Liver (tissue), 9 donors: ENCODE data around the gene NDUFV2. TPM values are rescaled to one million over a fixed set of nuclear protein-coding genes. Genes with fewer than 3 reads are reported as not detected.

Source experiments
- DNase-seq: peaks from one replicate; pipeline ENCODE4 v3.0.0-alpha.2; 2017; ENCODE audit warnings: low spot score
- H3K27ac ChIP-seq, 2 donors: one replicate each; pipeline ENCODE4 v1.7.0; 2013; ENCODE audit warnings: inconsistent platforms in 2 of 2, low read length in 2 of 2, control low read depth in 1 of 2, low read depth in 1 of 2, mild to moderate bottlenecking in 1 of 2
- H3K27me3 ChIP-seq, 4 donors: one replicate each; pipeline versions ENCODE4 v1.6.1 to v1.7.0; 2013; ENCODE audit warnings: low read length in 3 of 4, inconsistent platforms in 1 of 4, mild to moderate bottlenecking in 1 of 4, moderate library complexity in 1 of 4; ENCODE audit not compliant: control insufficient read depth in 4 of 4, insufficient read depth in 4 of 4
- H3K36me3 ChIP-seq, 4 donors: one replicate each; pipeline versions ENCODE4 v1.6.1 to v1.7.0; 2013; ENCODE audit warnings: low read length in 3 of 4, mild to moderate bottlenecking in 3 of 4, low read depth in 1 of 4, moderate library complexity in 1 of 4; ENCODE audit not compliant: control insufficient read depth in 4 of 4, insufficient read depth in 3 of 4
- H3K4me1 ChIP-seq, 4 donors: one replicate each; pipeline versions ENCODE4 v1.6.1 to v1.7.0; 2013; ENCODE audit warnings: low read length in 3 of 4, mild to moderate bottlenecking in 3 of 4, moderate library complexity in 1 of 4; ENCODE audit not compliant: control insufficient read depth in 4 of 4, insufficient read depth in 4 of 4
- H3K4me3 ChIP-seq, 3 donors: one replicate each; pipeline versions ENCODE4 v1.6.1 to v1.7.0; 2013; ENCODE audit warnings: low read length in 3 of 3, control low read depth in 1 of 3, low read depth in 1 of 3, mild to moderate bottlenecking in 1 of 3
- H3K9ac ChIP-seq, 2 donors: one replicate each; pipeline ENCODE4 v1.7.0; 2013; ENCODE audit warnings: low read length in 2 of 2, mild to moderate bottlenecking in 2 of 2, moderate library complexity in 2 of 2, control low read depth in 1 of 2, low read depth in 1 of 2
- H3K9me3 ChIP-seq, 4 donors: one replicate each; pipeline versions ENCODE4 v1.6.1 to v1.7.0; 2013; ENCODE audit warnings: low read length in 3 of 4; ENCODE audit not compliant: control insufficient read depth in 4 of 4
- EGR1 ChIP-seq, 2 donors: IDR thresholded peaks; 2 replicates each; pipeline ENCODE4 v1.6.1; 2016 to 2018; ENCODE audit warnings: antibody characterized with exemption in 2 of 2, low read depth in 2 of 2
- FOXA1 ChIP-seq: IDR thresholded peaks from 2 replicates; pipeline ENCODE4 v1.6.1; 2016; ENCODE audit warnings: antibody characterized with exemption
- FOXA2 ChIP-seq: IDR thresholded peaks from 2 replicates; pipeline ENCODE4 v1.6.1; 2016; ENCODE audit warnings: antibody characterized with exemption
- GABPA ChIP-seq, 2 donors: IDR thresholded peaks in 1 of 2; conservative IDR thresholded peaks in 1 of 2; 2 replicates each; pipeline ENCODE4 v1.6.1; 2016; ENCODE audit warnings: antibody characterized with exemption in 2 of 2, mild to moderate bottlenecking in 1 of 2, moderate library complexity in 1 of 2
- HNF4A ChIP-seq, 2 donors: conservative IDR thresholded peaks; 2 replicates each; pipeline ENCODE4 v1.6.1; 2016; ENCODE audit warnings: antibody characterized with exemption in 2 of 2, mild to moderate bottlenecking in 2 of 2
- HNF4G ChIP-seq: IDR thresholded peaks from 2 replicates; pipeline ENCODE4 v1.6.1; 2016; ENCODE audit warnings: antibody characterized with exemption
- JUND ChIP-seq, 2 donors: IDR thresholded peaks; 2 replicates each; pipeline ENCODE4 v1.6.1; 2016; ENCODE audit warnings: antibody characterized with exemption in 2 of 2
- NR2F2 ChIP-seq: IDR thresholded peaks from 2 replicates; pipeline ENCODE4 v1.6.1; 2016; ENCODE audit warnings: antibody characterized with exemption
- RAD21 ChIP-seq, 2 donors: IDR thresholded peaks; 2 replicates each; pipeline ENCODE4 v1.6.1; 2016; ENCODE audit warnings: antibody characterized with exemption in 2 of 2, mild to moderate bottlenecking in 2 of 2
- RXRA ChIP-seq, 2 donors: IDR thresholded peaks; 2 replicates each; pipeline ENCODE4 v1.6.1; 2017 to 2018; ENCODE audit warnings: antibody characterized with exemption in 2 of 2, mild to moderate bottlenecking in 1 of 2
- SP1 ChIP-seq: IDR thresholded peaks from 2 replicates; pipeline ENCODE4 v1.6.1; 2018; ENCODE audit warnings: antibody characterized with exemption, mild to moderate bottlenecking
- TAF1 ChIP-seq: conservative IDR thresholded peaks from 2 replicates; pipeline ENCODE4 v1.6.1; 2016; ENCODE audit warnings: antibody characterized with exemption, mild to moderate bottlenecking
- YY1 ChIP-seq: IDR thresholded peaks from 2 replicates; pipeline ENCODE4 v1.6.1; 2016; ENCODE audit warnings: antibody characterized with exemption, mild to moderate bottlenecking
- WGBS: extraction: QIAGEN DNeasy Blood & Tissue Kit; methylation state at CpG from one replicate; pipeline ENCODE4 v1.1.7; 2013; 5-methylcytosine and 5-hydroxymethylcytosine counted together
- polyA plus RNA-seq, 2 donors: library from polyadenylated mRNA; stranded (reverse) in 1 of 2; unstranded in 1 of 2; fragments of 200-250 nt in 1 of 2; fragments of >200 nt in 1 of 2; fragmentation: Nextera tagmentation in 1 of 2; extraction: Ambion mirVana in 1 of 2; gene quantifications; one replicate each; pipeline versions ENCODE4 v1.2.1 to v1.2.3, GENCODE V29; 2013 to 2015
- total RNA-seq, 2 donors: library from RNA; depleted of rRNA; stranded (reverse); fragments of >200 nt; gene quantifications; one replicate each; pipeline ENCODE4 v1.2.3, GENCODE V29; 2014
- TF ChIP-seq, protein P1 (sequence below): fragments of 150-350 bp; IDR thresholded peaks from 2 replicates; pipeline ENCODE4 v1.5.1; 2017; ENCODE audit warnings: improper control_type of control experiment, low read depth, low read length; ENCODE audit not compliant: missing input control
- TF ChIP-seq, protein P2 (sequence below): IDR thresholded peaks from 2 replicates; pipeline ENCODE4 v1.6.1; 2016; ENCODE audit warnings: antibody characterized with exemption
- TF ChIP-seq, protein P3 (sequence below): IDR thresholded peaks from 2 replicates; pipeline ENCODE4 v1.6.1; 2016; ENCODE audit warnings: antibody characterized with exemption, mild to moderate bottlenecking
- TF ChIP-seq, protein P4 (sequence below): IDR thresholded peaks from 2 replicates; pipeline ENCODE4 v1.6.1; 2016; ENCODE audit warnings: antibody characterized with exemption
- TF ChIP-seq, protein P5 (sequence below): IDR thresholded peaks from 2 replicates; pipeline ENCODE4 v1.6.1; 2016; ENCODE audit warnings: antibody characterized with exemption
- donor health status: healthy.
- donor health status: healthy.
- donor health status: healthy.
- donor health status: healthy.
- donor health status: healthy.

The NDUFV2 gene
- total and polyA plus RNA-seq, 4 donors = 74.5 to 415 (median 185) TPM

DNA sequence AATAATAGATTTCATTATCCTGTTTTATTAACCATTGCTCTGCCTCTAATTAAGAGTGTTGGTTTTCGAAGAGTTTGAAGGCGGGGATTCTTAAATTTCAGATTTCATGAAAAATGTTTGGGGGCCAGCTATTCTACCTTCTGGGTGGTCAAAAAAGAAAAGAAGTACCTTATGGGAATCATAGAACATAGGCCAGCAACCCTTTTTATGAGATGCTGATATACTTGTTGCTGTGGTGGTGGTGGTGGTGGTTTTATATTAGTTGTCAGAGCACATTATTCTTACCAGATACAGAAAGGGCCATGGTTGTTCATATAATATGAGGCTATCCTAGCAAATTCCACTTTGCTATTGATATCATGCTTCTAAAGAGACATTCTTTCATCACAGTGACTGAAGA lies 38.5 kb downstream of the NDUFV2 start:
- WGBS = 96% methylated on average over 2 of the region's 2 CpGs
- no peak for TF ChIP-seq HNF4G
- TF ChIP-seq TAF1 = no peak
- TF ChIP-seq EGR1 (IDR thresholded peaks at IDR 0.05; ENCODE audit: low read depth in 2 of 2) = no peak
- TF ChIP-seq RXRA (IDR thresholded peaks at IDR 0.05) = no peak
- TF ChIP-seq, protein P1, sequence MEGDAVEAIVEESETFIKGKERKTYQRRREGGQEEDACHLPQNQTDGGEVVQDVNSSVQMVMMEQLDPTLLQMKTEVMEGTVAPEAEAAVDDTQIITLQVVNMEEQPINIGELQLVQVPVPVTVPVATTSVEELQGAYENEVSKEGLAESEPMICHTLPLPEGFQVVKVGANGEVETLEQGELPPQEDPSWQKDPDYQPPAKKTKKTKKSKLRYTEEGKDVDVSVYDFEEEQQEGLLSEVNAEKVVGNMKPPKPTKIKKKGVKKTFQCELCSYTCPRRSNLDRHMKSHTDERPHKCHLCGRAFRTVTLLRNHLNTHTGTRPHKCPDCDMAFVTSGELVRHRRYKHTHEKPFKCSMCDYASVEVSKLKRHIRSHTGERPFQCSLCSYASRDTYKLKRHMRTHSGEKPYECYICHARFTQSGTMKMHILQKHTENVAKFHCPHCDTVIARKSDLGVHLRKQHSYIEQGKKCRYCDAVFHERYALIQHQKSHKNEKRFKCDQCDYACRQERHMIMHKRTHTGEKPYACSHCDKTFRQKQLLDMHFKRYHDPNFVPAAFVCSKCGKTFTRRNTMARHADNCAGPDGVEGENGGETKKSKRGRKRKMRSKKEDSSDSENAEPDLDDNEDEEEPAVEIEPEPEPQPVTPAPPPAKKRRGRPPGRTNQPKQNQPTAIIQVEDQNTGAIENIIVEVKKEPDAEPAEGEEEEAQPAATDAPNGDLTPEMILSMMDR = no peak
- TF ChIP-seq SP1 = no peak
- TF ChIP-seq GABPA (IDR thresholded peaks at IDR 0.05 in 1 of 2, conservative IDR thresholded peaks at IDR 0.05 in 1 of 2) = no peak
- TF ChIP-seq FOXA1 = no peak
- no peak for TF ChIP-seq HNF4A (conservative IDR thresholded peaks at IDR 0.05)
- TF ChIP-seq, protein P2, sequence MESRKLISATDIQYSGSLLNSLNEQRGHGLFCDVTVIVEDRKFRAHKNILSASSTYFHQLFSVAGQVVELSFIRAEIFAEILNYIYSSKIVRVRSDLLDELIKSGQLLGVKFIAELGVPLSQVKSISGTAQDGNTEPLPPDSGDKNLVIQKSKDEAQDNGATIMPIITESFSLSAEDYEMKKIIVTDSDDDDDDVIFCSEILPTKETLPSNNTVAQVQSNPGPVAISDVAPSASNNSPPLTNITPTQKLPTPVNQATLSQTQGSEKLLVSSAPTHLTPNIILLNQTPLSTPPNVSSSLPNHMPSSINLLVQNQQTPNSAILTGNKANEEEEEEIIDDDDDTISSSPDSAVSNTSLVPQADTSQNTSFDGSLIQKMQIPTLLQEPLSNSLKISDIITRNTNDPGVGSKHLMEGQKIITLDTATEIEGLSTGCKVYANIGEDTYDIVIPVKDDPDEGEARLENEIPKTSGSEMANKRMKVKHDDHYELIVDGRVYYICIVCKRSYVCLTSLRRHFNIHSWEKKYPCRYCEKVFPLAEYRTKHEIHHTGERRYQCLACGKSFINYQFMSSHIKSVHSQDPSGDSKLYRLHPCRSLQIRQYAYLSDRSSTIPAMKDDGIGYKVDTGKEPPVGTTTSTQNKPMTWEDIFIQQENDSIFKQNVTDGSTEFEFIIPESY = no peak
- TF ChIP-seq FOXA2 = no peak
- TF ChIP-seq YY1 = no peak
- TF ChIP-seq JUND (IDR thresholded peaks at IDR 0.05) = no peak
- TF ChIP-seq, protein P3, sequence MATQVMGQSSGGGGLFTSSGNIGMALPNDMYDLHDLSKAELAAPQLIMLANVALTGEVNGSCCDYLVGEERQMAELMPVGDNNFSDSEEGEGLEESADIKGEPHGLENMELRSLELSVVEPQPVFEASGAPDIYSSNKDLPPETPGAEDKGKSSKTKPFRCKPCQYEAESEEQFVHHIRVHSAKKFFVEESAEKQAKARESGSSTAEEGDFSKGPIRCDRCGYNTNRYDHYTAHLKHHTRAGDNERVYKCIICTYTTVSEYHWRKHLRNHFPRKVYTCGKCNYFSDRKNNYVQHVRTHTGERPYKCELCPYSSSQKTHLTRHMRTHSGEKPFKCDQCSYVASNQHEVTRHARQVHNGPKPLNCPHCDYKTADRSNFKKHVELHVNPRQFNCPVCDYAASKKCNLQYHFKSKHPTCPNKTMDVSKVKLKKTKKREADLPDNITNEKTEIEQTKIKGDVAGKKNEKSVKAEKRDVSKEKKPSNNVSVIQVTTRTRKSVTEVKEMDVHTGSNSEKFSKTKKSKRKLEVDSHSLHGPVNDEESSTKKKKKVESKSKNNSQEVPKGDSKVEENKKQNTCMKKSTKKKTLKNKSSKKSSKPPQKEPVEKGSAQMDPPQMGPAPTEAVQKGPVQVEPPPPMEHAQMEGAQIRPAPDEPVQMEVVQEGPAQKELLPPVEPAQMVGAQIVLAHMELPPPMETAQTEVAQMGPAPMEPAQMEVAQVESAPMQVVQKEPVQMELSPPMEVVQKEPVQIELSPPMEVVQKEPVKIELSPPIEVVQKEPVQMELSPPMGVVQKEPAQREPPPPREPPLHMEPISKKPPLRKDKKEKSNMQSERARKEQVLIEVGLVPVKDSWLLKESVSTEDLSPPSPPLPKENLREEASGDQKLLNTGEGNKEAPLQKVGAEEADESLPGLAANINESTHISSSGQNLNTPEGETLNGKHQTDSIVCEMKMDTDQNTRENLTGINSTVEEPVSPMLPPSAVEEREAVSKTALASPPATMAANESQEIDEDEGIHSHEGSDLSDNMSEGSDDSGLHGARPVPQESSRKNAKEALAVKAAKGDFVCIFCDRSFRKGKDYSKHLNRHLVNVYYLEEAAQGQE = no peak
- no peak for TF ChIP-seq NR2F2
- TF ChIP-seq, protein P4, sequence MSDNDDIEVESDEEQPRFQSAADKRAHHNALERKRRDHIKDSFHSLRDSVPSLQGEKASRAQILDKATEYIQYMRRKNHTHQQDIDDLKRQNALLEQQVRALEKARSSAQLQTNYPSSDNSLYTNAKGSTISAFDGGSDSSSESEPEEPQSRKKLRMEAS = no peak
- TF ChIP-seq, protein P5, sequence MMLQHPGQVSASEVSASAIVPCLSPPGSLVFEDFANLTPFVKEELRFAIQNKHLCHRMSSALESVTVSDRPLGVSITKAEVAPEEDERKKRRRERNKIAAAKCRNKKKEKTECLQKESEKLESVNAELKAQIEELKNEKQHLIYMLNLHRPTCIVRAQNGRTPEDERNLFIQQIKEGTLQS = no peak
- TF ChIP-seq RAD21 (IDR thresholded peaks at IDR 0.05) = no peak
- peak overlapping the region; percentile 55 to 63 for H3K27ac ChIP-seq

More for the DNA sequence above, 38.5 kb downstream of the NDUFV2 start:
- Histone ChIP-seq H3K36me3 (no peaks in the 10 kb centered on the region), H3K4me3 (no peak overlapping the region), H3K9ac (peak overlapping the region; percentile 97 to 99), H3K4me1 (peaks cover 4 to 37% (median 24%) of the 10 kb centered on the region in 4 donors), H3K9me3 (no peaks in the 10 kb centered on the region), H3K27me3 (no peaks in the 10 kb centered on the region)
- no peak for DNase-seq
